NCI-H526 (cell line): ENCODE data around the gene SMIM10L1.

ENCODE experiments used
- DNase-seq, 2 experiments: peaks; one replicate each; lab custom pipeline; 2025; lab: John Stamatoyannopoulos, UW

SMIM10L1 gene

GRCh38 chr12:11171145-11171968 lies at the start of gene SMIM10L1:
SMIM10L1 (plus strand) TSS chr12:11171194; CDS start chr12:11171357, 163 bp downstream.
- peak; percentile 91 to 98 for DNase-seq

- no peak for DNase-seq
Observed at GRCh38 chr12:11130382-11130781, 40.6 kb upstream of the SMIM10L1 start.

GRCh38 chr12:11130999-11131398 lies 40.0 kb upstream of the SMIM10L1 start:
- no peak for DNase-seq

GRCh38 chr12:11133162-11133561 lies 37.8 kb upstream of the SMIM10L1 start:
- DNase-seq, result no peak

GRCh38 chr12:11133816-11134215 lies 37.2 kb upstream of the SMIM10L1 start:
- no peak for DNase-seq

- DNase-seq, result peak in 1 of 2 experiments; percentile 37
Observed at GRCh38 chr12:11134305-11134704, 36.7 kb upstream of the SMIM10L1 start, which contains the start of gene TAS2R30. TAS2R30 (minus strand) TSS chr12:11134644; CDS start chr12:11134244, 400 bp downstream.

- DNase-seq, result no peak
Observed at GRCh38 chr12:11136075-11136474, 34.9 kb upstream of the SMIM10L1 start.

GRCh38 chr12:11143352-11143751 lies 27.6 kb upstream of the SMIM10L1 start:
- no peak for DNase-seq

GRCh38 chr12:11144297-11144696 lies 26.7 kb upstream of the SMIM10L1 start:
- no peak for DNase-seq

GRCh38 chr12:11147420-11147819 lies 23.6 kb upstream of the SMIM10L1 start:
- DNase-seq, result no peak

- no peak for DNase-seq
Observed at GRCh38 chr12:11150832-11151231, 20.2 kb upstream of the SMIM10L1 start.

- no peak for DNase-seq
Observed at GRCh38 chr12:11152725-11153124, 18.3 kb upstream of the SMIM10L1 start.

- no peak for DNase-seq
Observed at GRCh38 chr12:11154400-11154925, 16.5 kb upstream of the SMIM10L1 start.

- DNase-seq, result no peak
Observed at GRCh38 chr12:11158885-11159444, 12.0 kb upstream of the SMIM10L1 start.

GRCh38 chr12:11162502-11162901 lies 8.5 kb upstream of the SMIM10L1 start:
- no peak for DNase-seq

- DNase-seq, result no peak
Observed at GRCh38 chr12:11164384-11164783, 6.6 kb upstream of the SMIM10L1 start.

GRCh38 chr12:11166300-11166699 lies 4.7 kb upstream of the SMIM10L1 start:
- no peak for DNase-seq

- DNase-seq, result no peak
Observed at GRCh38 chr12:11170810-11171144, 217 bp upstream of the SMIM10L1 start.

GRCh38 chr12:11171969-11172675 lies 1.1 kb downstream of the SMIM10L1 start:
- peak; percentile 31 to 38 for DNase-seq

GRCh38 chr12:11174022-11174421 lies 3.0 kb downstream of the SMIM10L1 start:
- no peak for DNase-seq

- DNase-seq, result no peak
Observed at GRCh38 chr12:11178250-11178649, 7.3 kb downstream of the SMIM10L1 start.

GRCh38 chr12:11182529-11182928 lies 11.5 kb downstream of the SMIM10L1 start:
- DNase-seq, result no peak

GRCh38 chr12:11183011-11183410 lies 12.0 kb downstream of the SMIM10L1 start:
- peak in 1 of 2 experiments; percentile 6 for DNase-seq
